Lung (tissue), 12 donors: ENCODE results near the gene SLC4A1AP. TPM values are rescaled to one million over a fixed set of nuclear protein-coding genes. Genes with fewer than 3 reads are reported as not detected.

ENCODE experiments used
- ATAC-seq: fragments of 200-7000 bp; cut with Tn5 transposase; one replicate; pipeline ENCODE4 v1.9.1; 2020; ENCODE audit warnings: moderate number of reproducible peaks; ENCODE audit not compliant: insufficient read depth, low FRiP score
- DNase-seq, 3 donors: peaks; one replicate each; pipeline ENCODE4 v3.0.0-alpha.2; 2013 to 2017
- H3K27ac ChIP-seq, 2 donors: one replicate each; pipeline ENCODE4 v1.5.1; 2013; ENCODE audit warnings: mild to moderate bottlenecking in 2 of 2, moderate library complexity in 2 of 2, control low read depth in 1 of 2, inconsistent platforms in 1 of 2, low read depth in 1 of 2, low read length in 1 of 2
- H3K27me3 ChIP-seq, 3 donors: one replicate each; pipeline ENCODE4 v1.5.1; 2013; ENCODE audit warnings: low read length in 2 of 3; ENCODE audit not compliant: control insufficient read depth in 3 of 3, insufficient read depth in 3 of 3
- H3K36me3 ChIP-seq, 4 donors: one replicate each; pipeline ENCODE4 v1.5.1; 2013; ENCODE audit warnings: low read length in 4 of 4, mild to moderate bottlenecking in 1 of 4, moderate library complexity in 1 of 4; ENCODE audit not compliant: control insufficient read depth in 4 of 4, insufficient read depth in 4 of 4
- H3K4me1 ChIP-seq, 5 donors: one replicate each; pipeline ENCODE4 v1.5.1; 2013; ENCODE audit warnings: low read length in 5 of 5, mild to moderate bottlenecking in 2 of 5, moderate library complexity in 1 of 5; ENCODE audit not compliant: control insufficient read depth in 5 of 5, insufficient read depth in 5 of 5
- H3K4me3 ChIP-seq: one replicate; pipeline ENCODE4 v1.5.1; 2013; ENCODE audit warnings: mild to moderate bottlenecking, control low read depth, moderate library complexity
- H3K9ac ChIP-seq, 2 donors: one replicate each; pipeline ENCODE4 v1.5.1; 2013; ENCODE audit warnings: low read length in 2 of 2, control low read depth in 1 of 2; ENCODE audit not compliant: insufficient read depth in 1 of 2
- H3K9me3 ChIP-seq, 4 donors: one replicate each; pipeline ENCODE4 v1.5.1; 2013; ENCODE audit warnings: low read length in 3 of 4, mild to moderate bottlenecking in 1 of 4, moderate library complexity in 1 of 4; ENCODE audit not compliant: control insufficient read depth in 4 of 4, insufficient read depth in 3 of 4
- WGBS, 2 donors: extraction: QIAGEN DNeasy Blood & Tissue Kit; methylation state at CpG; one replicate each; pipeline ENCODE4 v1.1.7; 2013; 5-methylcytosine and 5-hydroxymethylcytosine counted together
- polyA plus RNA-seq, 2 donors: library from polyadenylated mRNA; stranded (reverse); fragments of 200-250 nt; gene quantifications; one replicate each; pipeline ENCODE4 v1.2.1, GENCODE V29; 2013
- total RNA-seq, 2 donors: library from RNA; depleted of rRNA in 1 of 2; stranded (reverse); fragments of >200 nt in 1 of 2; gene quantifications; one replicate each; pipeline ENCODE4 v1.2.1, GENCODE V29; 2014 to 2021
- TF ChIP-seq, protein P1 (sequence below): IDR thresholded peaks from 2 replicates; pipeline ENCODE4 v1.5.1; 2012; ENCODE audit warnings: mild to moderate bottlenecking; ENCODE audit errors: control extremely low read depth, extremely low read depth
- donor health status: control.
- donor health status: control.
- donor health status: Bipolar disorder and iron deficiency.
- donor health status: healthy.
- donor health status: DM: yes; HTN: yes; CAD: no.

SLC4A1AP gene
- total and polyA plus RNA-seq, 4 donors, result 14.0 to 28.6 (median 17.9) TPM

DNA sequence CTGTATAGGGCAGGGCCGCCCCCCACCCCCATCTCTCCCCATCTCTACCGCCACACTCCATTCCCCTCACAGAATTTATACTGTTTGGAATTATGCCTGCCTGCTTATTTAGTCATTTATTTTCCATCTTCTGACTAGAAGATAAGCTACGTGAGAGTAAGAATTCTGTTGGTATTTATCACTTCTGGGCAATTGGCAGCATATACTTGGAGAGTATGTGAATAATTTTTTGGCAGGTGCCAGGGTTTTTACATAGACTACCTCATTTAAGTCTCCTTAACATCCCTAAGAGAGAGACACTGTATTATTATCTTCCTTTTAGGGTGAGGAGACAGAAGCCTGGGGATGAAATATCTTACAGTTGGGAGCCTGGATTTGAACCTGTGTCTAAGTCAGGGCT is 45.0 kb downstream of the SLC4A1AP start:
- no peak for ATAC-seq
- Histone ChIP-seq H3K4me3 (no peak overlapping the region), H3K27me3 (no peaks in the 10 kb centered on the region), H3K4me1 (peaks cover 0 to 15% (median 0%) of the 10 kb centered on the region in 5 donors), H3K9me3 (no peaks in the 10 kb centered on the region), H3K27ac (peak overlapping the region; percentile 17 to 20), H3K9ac (no peak overlapping the region), H3K36me3 (no peaks in the 10 kb centered on the region)
- 87 to 94% methylated on average over 3 of the region's 3 CpGs for WGBS, 2 donors
- TF ChIP-seq, protein P1, sequence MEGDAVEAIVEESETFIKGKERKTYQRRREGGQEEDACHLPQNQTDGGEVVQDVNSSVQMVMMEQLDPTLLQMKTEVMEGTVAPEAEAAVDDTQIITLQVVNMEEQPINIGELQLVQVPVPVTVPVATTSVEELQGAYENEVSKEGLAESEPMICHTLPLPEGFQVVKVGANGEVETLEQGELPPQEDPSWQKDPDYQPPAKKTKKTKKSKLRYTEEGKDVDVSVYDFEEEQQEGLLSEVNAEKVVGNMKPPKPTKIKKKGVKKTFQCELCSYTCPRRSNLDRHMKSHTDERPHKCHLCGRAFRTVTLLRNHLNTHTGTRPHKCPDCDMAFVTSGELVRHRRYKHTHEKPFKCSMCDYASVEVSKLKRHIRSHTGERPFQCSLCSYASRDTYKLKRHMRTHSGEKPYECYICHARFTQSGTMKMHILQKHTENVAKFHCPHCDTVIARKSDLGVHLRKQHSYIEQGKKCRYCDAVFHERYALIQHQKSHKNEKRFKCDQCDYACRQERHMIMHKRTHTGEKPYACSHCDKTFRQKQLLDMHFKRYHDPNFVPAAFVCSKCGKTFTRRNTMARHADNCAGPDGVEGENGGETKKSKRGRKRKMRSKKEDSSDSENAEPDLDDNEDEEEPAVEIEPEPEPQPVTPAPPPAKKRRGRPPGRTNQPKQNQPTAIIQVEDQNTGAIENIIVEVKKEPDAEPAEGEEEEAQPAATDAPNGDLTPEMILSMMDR, result no peak
- DNase-seq, result no peak

DNA sequence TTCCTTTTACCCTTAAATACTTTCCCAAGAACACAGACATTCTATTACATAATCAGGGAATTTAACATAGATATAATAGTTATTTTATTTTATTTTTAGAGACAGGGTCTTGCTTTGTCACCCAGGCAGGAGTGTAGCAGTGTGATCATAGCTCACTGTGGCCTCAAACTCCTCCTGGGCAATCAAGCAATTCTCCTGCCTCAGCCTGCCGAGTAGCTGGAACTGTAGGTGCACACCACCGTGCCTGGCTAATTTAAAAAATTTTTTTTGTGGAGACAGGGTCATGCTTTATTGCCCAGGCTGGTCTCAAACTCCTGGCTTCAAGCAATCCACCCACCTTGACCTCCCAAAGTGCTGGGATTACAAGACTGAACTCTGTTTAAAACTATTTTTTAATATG is 45.6 kb downstream of the SLC4A1AP start:
- WGBS, 2 donors, result 82 to 91% methylated on average over 2 of the region's 2 CpGs
- Histone ChIP-seq H3K4me3 (no peak overlapping the region), H3K9ac (no peak overlapping the region), H3K4me1 (peaks cover 0 to 15% (median 0%) of the 10 kb centered on the region in 5 donors), H3K27me3 (no peaks in the 10 kb centered on the region), H3K27ac (peak overlapping the region in 1 of 2 donors; percentile 21), H3K9me3 (no peaks in the 10 kb centered on the region), H3K36me3 (no peaks in the 10 kb centered on the region)
- TF ChIP-seq, protein P1, result no peak
- ATAC-seq, result no peak
- no peak for DNase-seq

DNA sequence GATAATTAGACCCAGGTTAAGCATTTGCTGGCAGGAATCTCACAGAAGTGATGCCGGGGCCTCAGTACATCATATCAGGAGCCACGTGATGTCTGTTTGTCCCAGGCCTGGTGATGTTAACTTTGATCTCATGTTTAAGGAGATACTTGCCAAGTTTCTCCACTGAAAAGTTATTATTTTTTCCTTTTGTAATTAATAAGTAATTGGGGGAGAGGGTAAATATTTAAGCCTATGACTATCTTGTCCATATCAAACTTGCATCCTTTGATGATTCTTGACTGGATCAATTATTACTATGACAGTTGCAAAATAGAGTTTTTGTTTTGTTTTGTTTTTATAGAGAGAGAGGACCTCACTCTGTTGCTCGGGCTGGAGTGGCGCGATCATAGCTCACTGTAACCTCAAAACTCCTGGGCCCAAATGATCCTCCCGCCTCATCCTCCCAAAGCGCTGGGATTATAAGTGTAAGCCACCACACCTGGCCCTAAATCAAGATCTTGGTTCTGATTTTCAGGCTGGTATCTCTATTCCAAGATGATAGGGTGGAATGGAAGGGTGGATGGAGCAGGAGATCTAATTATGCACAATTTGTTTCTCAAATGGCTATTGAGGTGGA is 46.4 kb downstream of the SLC4A1AP start:
- Histone ChIP-seq H3K9me3 (no peaks in the 10 kb centered on the region), H3K27ac (peak overlapping the region in 1 of 2 donors; percentile 29), H3K4me3 (no peak overlapping the region), H3K27me3 (no peaks in the 10 kb centered on the region), H3K36me3 (no peaks in the 10 kb centered on the region), H3K9ac (no peak overlapping the region), H3K4me1 (peaks cover 0 to 15% (median 3%) of the 10 kb centered on the region in 5 donors)
- DNase-seq (no peak), ATAC-seq (no peak)
- 93% methylated on average over 7 of the region's 7 CpGs for WGBS, 2 donors
- TF ChIP-seq, protein P1, result no peak
